PC-9 (cell line): ENCODE data around the gene GNB3. TPM values are rescaled to one million over a fixed set of nuclear protein-coding genes. Genes with fewer than 3 reads are reported as not detected.
"Not testable (repeated sequence)": the region's sequence is repeated elsewhere in the genome, so short reads cannot be mapped to it uniquely, and the experiment has no call there.

Experiments used
- BruUV-seq: library from RNA; stranded (reverse); fragments of 400-500 nt; replicated peaks from 2 replicates; lab custom pipeline; 2021; lab: Mats Ljungman, UMichigan
- CTCF ChIA-PET: fragments of 300-600 bp; sonication (Branson Sonifier 250); formaldehyde crosslinking; loops from one replicate; lab custom pipeline; 2022; ENCODE audit warnings: antibody characterized with exemption; lab: Charles Lee
- POLR2A ChIA-PET: fragments of 300-600 bp; sonication (Branson Sonifier 250); formaldehyde crosslinking; loops from one replicate; lab custom pipeline; 2022; ENCODE audit warnings: antibody characterized with exemption; ENCODE audit not compliant: unreplicated experiment; lab: Charles Lee
- DNase-seq, 2 experiments: peaks; one replicate each; pipeline versions ENCODE4 v3.0.0 to v3.0.0-alpha.2; 2015 to 2022; ENCODE audit warnings: mixed read lengths in 1 of 2
- H2AFZ ChIP-seq: fragments of 200-600 bp; sonication (generic); 2 replicates; pipeline ENCODE4 v1.8.1; 2017; ENCODE audit warnings: antibody characterized with exemption
- H3F3A ChIP-seq: fragments of 200-600 bp; sonication (generic); 2 replicates; pipeline ENCODE4 v1.8.1; 2017; ENCODE audit warnings: antibody characterized with exemption, mild to moderate bottlenecking, low read depth; ENCODE audit not compliant: insufficient read depth
- H3K27ac ChIP-seq: fragments of 200-600 bp; sonication (generic); 2 replicates; pipeline ENCODE4 v1.6.1; 2016; ENCODE audit warnings: mixed run types
- H3K27me3 ChIP-seq: fragments of 200-600 bp; sonication (generic); 2 replicates; pipeline ENCODE4 v1.6.1; 2016; ENCODE audit warnings: low read depth, mixed run types; ENCODE audit not compliant: insufficient read depth
- H3K36me3 ChIP-seq: fragments of 200-600 bp; sonication (generic); 2 replicates; pipeline ENCODE4 v1.6.1; 2016; ENCODE audit warnings: low read depth, mixed run types
- H3K4me1 ChIP-seq: fragments of 200-600 bp; sonication (generic); replicated peaks from 2 replicates; pipeline ENCODE4 v1.6.1; 2016; ENCODE audit warnings: mixed run types; ENCODE audit not compliant: insufficient read depth
- H3K4me2 ChIP-seq: fragments of 200-600 bp; sonication (generic); 2 replicates; pipeline ENCODE4 v1.6.1; 2017; ENCODE audit warnings: mixed run types
- H3K4me3 ChIP-seq: fragments of 200-600 bp; sonication (generic); 2 replicates; pipeline ENCODE4 v1.6.1; 2016; ENCODE audit warnings: mixed run types
- H3K79me2 ChIP-seq: fragments of 200-600 bp; sonication (generic); 2 replicates; pipeline ENCODE4 v1.6.1; 2017; ENCODE audit warnings: low read depth, mixed run types
- H3K9me2 ChIP-seq: fragments of 200-600 bp; sonication (generic); 2 replicates; pipeline ENCODE4 v1.8.1; 2017; ENCODE audit warnings: mild to moderate bottlenecking; ENCODE audit not compliant: insufficient read depth
- H3K9me3 ChIP-seq: fragments of 200-600 bp; sonication (generic); 2 replicates; pipeline ENCODE4 v1.8.1; 2016; ENCODE audit warnings: low read depth; ENCODE audit not compliant: insufficient read depth
- H4K20me1 ChIP-seq: fragments of 200-600 bp; sonication (generic); 2 replicates; pipeline ENCODE4 v1.8.1; 2017; ENCODE audit not compliant: insufficient read depth
- EZH2 ChIP-seq: fragments of 200-600 bp; sonication (generic); IDR thresholded peaks from 2 replicates; pipeline ENCODE4 v1.8.0; 2017; ENCODE audit warnings: antibody characterized with exemption, low read depth
- intact Hi-C: fragments of 100-400 bp; cut with micrococcal nuclease; formaldehyde crosslinking; loops from one replicate; pipeline ENCODE4 v1.10.0; 2022; ENCODE audit not compliant: unreplicated experiment
- total RNA-seq: library from RNA; stranded (reverse); gene quantifications from 2 replicates; pipeline ENCODE4 v1.2.3, GENCODE V29; 2021
- TF ChIP-seq, protein P1 (sequence below): fragments of 200-600 bp; sonication (generic); conservative IDR thresholded peaks from 2 replicates; pipeline ENCODE4 v1.6.1; 2017; ENCODE audit warnings: mixed run types, antibody characterized with exemption, mild to moderate bottlenecking, moderate library complexity

Gene GNB3
- total RNA-seq, 1 experiment from 2014 or later = not detected

DNA sequence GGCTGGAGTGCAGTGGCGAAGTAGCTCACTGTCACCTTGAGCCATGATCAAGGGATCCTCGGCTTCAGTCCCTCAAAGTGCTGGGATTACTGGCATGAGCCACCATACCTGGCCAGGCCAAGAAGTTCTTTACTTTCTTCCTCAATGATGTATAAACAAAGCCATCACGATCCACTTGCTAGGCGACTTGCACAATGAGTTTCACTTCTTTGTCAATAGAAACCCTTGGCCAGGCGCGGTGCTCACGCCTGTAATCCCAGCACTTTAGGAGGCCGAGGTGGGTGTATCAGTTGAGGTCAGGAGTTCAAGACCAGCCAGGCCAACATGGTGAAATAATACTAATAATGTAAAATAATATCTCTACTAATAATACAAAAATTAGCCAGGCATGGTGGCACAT, 46.7 kb downstream of the GNB3 start:
- Histone ChIP-seq H4K20me1 (no peaks in the 10 kb centered on the region), H3K27me3 (no peaks in the 10 kb centered on the region), H3K4me2 (no peak overlapping the region), H3K4me1 (peaks cover 15% of the 10 kb centered on the region), H3K27ac (no peak overlapping the region), H3K9me2 (no peaks in the 10 kb centered on the region), H3K9me3 (no peaks in the 10 kb centered on the region), H3F3A (peaks cover 12% of the 10 kb centered on the region; the same call in 1 of the 2 replicates), H2AFZ (no peak overlapping the region), H3K36me3 (no peaks in the 10 kb centered on the region), H3K79me2 (no peaks in the 10 kb centered on the region), H3K4me3 (no peak overlapping the region)
- DNase-seq = no peak
- intact Hi-C loops = no loop called here
- BruUV-seq = no TSS peak
- CTCF ChIA-PET = interaction anchor here (0.6 to 1.1 kb wide), 2 partner anchors 18 to 198 kb away, joined by 5 to 8 read pairs; partner anchors contain the start of gene ZNF384
- no peak for TF ChIP-seq EZH2
- TF ChIP-seq, protein P1, sequence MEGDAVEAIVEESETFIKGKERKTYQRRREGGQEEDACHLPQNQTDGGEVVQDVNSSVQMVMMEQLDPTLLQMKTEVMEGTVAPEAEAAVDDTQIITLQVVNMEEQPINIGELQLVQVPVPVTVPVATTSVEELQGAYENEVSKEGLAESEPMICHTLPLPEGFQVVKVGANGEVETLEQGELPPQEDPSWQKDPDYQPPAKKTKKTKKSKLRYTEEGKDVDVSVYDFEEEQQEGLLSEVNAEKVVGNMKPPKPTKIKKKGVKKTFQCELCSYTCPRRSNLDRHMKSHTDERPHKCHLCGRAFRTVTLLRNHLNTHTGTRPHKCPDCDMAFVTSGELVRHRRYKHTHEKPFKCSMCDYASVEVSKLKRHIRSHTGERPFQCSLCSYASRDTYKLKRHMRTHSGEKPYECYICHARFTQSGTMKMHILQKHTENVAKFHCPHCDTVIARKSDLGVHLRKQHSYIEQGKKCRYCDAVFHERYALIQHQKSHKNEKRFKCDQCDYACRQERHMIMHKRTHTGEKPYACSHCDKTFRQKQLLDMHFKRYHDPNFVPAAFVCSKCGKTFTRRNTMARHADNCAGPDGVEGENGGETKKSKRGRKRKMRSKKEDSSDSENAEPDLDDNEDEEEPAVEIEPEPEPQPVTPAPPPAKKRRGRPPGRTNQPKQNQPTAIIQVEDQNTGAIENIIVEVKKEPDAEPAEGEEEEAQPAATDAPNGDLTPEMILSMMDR = no peak
- POLR2A ChIA-PET = no interaction called here

DNA sequence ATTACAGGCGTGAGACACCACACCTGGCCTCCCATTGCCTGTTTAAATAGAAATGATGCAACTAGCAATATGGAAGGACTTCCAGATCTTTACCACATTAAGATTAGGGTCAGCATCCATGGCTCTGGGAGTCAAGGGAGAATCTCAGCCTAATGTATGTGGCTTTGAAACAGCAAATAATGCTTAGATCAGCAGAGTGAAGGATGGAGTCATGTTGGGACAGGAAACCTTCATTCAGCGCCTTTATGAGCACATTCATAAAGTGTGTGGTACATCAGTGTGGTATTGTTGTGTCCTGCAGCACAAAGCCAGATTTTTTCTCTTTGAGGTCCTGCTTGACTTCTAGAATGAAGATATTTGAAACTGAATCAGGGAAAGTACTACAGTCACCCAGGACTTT, 47.6 kb downstream of the GNB3 start:
- Histone ChIP-seq H3K4me3 (no peak overlapping the region), H3K4me2 (no peak overlapping the region), H3F3A (peaks cover 12% of the 10 kb centered on the region; the same call in 1 of the 2 replicates), H3K9me3 (no peaks in the 10 kb centered on the region), H3K27ac (no peak overlapping the region), H3K4me1 (peaks cover 15% of the 10 kb centered on the region), H3K79me2 (no peaks in the 10 kb centered on the region), H2AFZ (no peak overlapping the region), H3K36me3 (no peaks in the 10 kb centered on the region), H3K27me3 (no peaks in the 10 kb centered on the region), H3K9me2 (no peaks in the 10 kb centered on the region), H4K20me1 (no peaks in the 10 kb centered on the region)
- ChIA-PET POLR2A (interaction anchor here (0.6 kb wide), 1 partner anchor 14 kb away, joined by 3 read pairs; no protein-coding TSS in a partner anchor), CTCF (no interaction called here)
- DNase-seq = no peak
- TF ChIP-seq, protein P1 = no peak
- TF ChIP-seq EZH2 = no peak
- intact Hi-C loops = no loop called here
- BruUV-seq = no TSS peak

DNA sequence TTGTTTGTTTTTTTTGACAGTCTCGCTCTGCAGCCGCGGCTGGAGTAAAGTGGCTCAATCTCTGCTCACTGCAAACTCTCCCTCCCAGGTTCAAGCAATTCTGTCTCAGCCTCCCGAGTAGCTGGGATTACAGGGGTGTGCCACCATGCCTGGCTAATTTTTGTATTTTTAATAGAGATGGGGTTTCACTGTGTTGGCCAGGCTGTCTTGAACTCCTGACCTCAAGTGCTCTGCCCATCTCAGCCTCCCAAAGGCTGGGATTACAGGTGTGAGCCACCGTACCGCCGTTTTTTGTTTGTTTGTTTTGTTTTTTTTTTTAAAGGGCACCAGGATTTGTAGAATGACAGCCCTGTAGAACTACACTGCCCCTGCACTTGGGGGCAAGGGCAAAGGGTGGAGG, 48.1 kb downstream of the GNB3 start:
- H3K79me2 ChIP-seq, H3K27ac ChIP-seq, H3K4me3 ChIP-seq, intact Hi-C loops, H3K27me3 ChIP-seq, H3K9me2 ChIP-seq, H4K20me1 ChIP-seq, H3K9me3 ChIP-seq, DNase-seq, H2AFZ ChIP-seq, H3K4me2 ChIP-seq, BruUV-seq, H3K36me3 ChIP-seq: not testable (repeated sequence)
- CTCF ChIA-PET = interaction anchor here (1.2 kb wide), 1 partner anchor 16 kb away, joined by 4 read pairs; the partner anchor contains the start of gene SPSB2
- POLR2A ChIA-PET = interaction anchor here (0.6 kb wide), 1 partner anchor 281 kb away, joined by 48 read pairs; no protein-coding TSS in a partner anchor
- H3F3A ChIP-seq = peaks cover 12% of the 10 kb centered on the region; the same call in 1 of the 2 replicates
- peaks cover 15% of the 10 kb centered on the region for H3K4me1 ChIP-seq

DNA sequence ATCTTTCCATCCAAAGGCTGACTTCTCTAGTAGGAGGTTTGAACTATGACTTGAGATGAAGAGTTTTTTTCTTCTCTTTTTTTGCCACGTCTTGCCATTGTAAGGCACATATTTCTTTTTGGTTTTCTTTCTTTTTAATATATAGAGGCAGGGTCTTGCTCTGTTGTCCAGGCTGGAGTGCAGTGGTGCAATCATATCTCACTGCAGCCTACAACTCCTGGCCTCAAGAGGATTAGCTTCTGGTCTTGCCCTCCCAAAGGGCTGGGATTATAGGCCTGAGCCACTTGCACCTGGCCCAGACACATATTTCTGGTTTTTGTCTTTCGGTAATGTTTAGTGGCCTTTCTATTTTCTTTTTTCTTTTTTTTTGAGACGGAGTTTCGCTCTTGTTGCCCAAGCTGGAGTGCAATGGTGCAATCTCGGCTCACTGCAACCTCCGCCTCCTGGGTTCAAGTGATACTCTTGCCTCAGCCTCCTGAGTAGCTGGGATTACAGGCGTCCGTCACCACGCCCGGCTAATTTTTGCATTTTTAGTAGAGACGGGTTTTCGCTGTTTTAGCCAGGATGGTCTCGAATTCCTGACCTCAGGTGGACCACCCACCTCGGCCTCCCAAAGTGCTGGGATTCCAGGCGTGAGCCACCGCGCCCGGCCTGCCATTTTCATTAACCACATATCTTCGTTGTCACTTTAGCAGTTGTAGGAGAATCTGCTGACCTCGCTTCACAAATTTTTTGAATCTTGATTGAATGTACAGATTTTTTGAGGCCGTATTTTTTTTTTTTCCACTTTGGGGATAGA, 49.2 kb downstream of the GNB3 start:
- DNase-seq, H3K9me3 ChIP-seq, H3K79me2 ChIP-seq, H3K36me3 ChIP-seq, H4K20me1 ChIP-seq, POLR2A ChIA-PET, BruUV-seq, H3K9me2 ChIP-seq, H3K27me3 ChIP-seq, intact Hi-C loops: not testable (repeated sequence)
- CTCF ChIA-PET = interaction anchor here (1.2 kb wide), 1 partner anchor 17 kb away, joined by 4 read pairs; the partner anchor contains the start of gene SPSB2
- peaks cover 15% of the 10 kb centered on the region for H3K4me1 ChIP-seq
- H3K4me3 ChIP-seq = peak overlapping the region; percentile 56
- H2AFZ ChIP-seq = peak overlapping the region; percentile 84; the same call in 1 of the 2 replicates
- peak overlapping the region; percentile 80 for H3K4me2 ChIP-seq
- peak overlapping the region; percentile 90 for H3K27ac ChIP-seq
- H3F3A ChIP-seq = peaks cover 12% of the 10 kb centered on the region; the same call in 1 of the 2 replicates
